Measurements from ENCODE around the gene PCDH20.

PCDH20 gene

GRCh38 chr13:61406275-61406674, 9.4 kb downstream of the PCDH20 start:
- Histone ChIP-seq H3K9me3 (ENCODE audit: control insufficient read depth, low read length) (no peaks in the 10 kb centered on the region), H3K27me3 (ENCODE audit: control insufficient read depth, insufficient read depth, low read length) (no peaks in the 10 kb centered on the region), H3K4me1 (no peaks in the 10 kb centered on the region), H3K9ac (no peak overlapping the region), H3K79me2 (no peaks in the 10 kb centered on the region), H3K4me2 (ENCODE audit: low read length) (no peak overlapping the region), H2AFZ (no peak overlapping the region), H3K4me3 (ENCODE audit: low read depth, low read length) (no peak overlapping the region), H3K27ac (no peak overlapping the region), H3K36me3 (ENCODE audit: control insufficient read depth, insufficient read depth, low read length) (no peaks in the 10 kb centered on the region)
- TF ChIP-seq CTCF (IDR thresholded peaks at IDR 0.05): no peak

- Histone ChIP-seq H3K9ac (no peak overlapping the region), H3K4me3 (ENCODE audit: low read depth, low read length) (no peak overlapping the region), H3K4me1 (no peaks in the 10 kb centered on the region), H3K27ac (no peak overlapping the region), H3K36me3 (ENCODE audit: control insufficient read depth, insufficient read depth, low read length) (no peaks in the 10 kb centered on the region), H3K9me3 (ENCODE audit: control insufficient read depth, low read length) (no peaks in the 10 kb centered on the region), H3K4me2 (ENCODE audit: low read length) (no peak overlapping the region), H2AFZ (no peak overlapping the region), H3K27me3 (ENCODE audit: control insufficient read depth, insufficient read depth, low read length) (no peaks in the 10 kb centered on the region), H3K79me2 (no peaks in the 10 kb centered on the region)
- TF ChIP-seq CTCF (IDR thresholded peaks at IDR 0.05): no peak
Measured at GRCh38 chr13:61396121-61396520, 19.5 kb downstream of the PCDH20 start.

- Histone ChIP-seq H3K9me3 (ENCODE audit: control insufficient read depth, low read length) (no peaks in the 10 kb centered on the region), H3K27me3 (ENCODE audit: control insufficient read depth, insufficient read depth, low read length) (no peaks in the 10 kb centered on the region), H3K27ac (no peak overlapping the region), H3K4me3 (ENCODE audit: low read depth, low read length) (no peak overlapping the region), H3K9ac (no peak overlapping the region), H3K4me1 (no peaks in the 10 kb centered on the region), H3K4me2 (ENCODE audit: low read length) (no peak overlapping the region), H3K79me2 (no peaks in the 10 kb centered on the region), H3K36me3 (ENCODE audit: control insufficient read depth, insufficient read depth, low read length) (no peaks in the 10 kb centered on the region), H2AFZ (no peak overlapping the region)
- TF ChIP-seq CTCF (IDR thresholded peaks at IDR 0.05): no peak
Measured at GRCh38 chr13:61391426-61391825, 24.2 kb downstream of the PCDH20 start.

GRCh38 chr13:61387694-61388093, 28.0 kb downstream of the PCDH20 start:
- Histone ChIP-seq H3K4me3 (ENCODE audit: low read depth, low read length) (no peak overlapping the region), H3K36me3 (ENCODE audit: control insufficient read depth, insufficient read depth, low read length) (no peaks in the 10 kb centered on the region), H3K9ac (no peak overlapping the region), H3K79me2 (no peaks in the 10 kb centered on the region), H3K27ac (no peak overlapping the region), H3K4me2 (ENCODE audit: low read length) (no peak overlapping the region), H2AFZ (no peak overlapping the region), H3K9me3 (ENCODE audit: control insufficient read depth, low read length) (no peaks in the 10 kb centered on the region), H3K4me1 (no peaks in the 10 kb centered on the region), H3K27me3 (ENCODE audit: control insufficient read depth, insufficient read depth, low read length) (no peaks in the 10 kb centered on the region)
- TF ChIP-seq CTCF (IDR thresholded peaks at IDR 0.05): no peak

- Histone ChIP-seq H3K4me1 (no peaks in the 10 kb centered on the region), H3K79me2 (no peaks in the 10 kb centered on the region), H3K27ac (no peak overlapping the region), H3K36me3 (ENCODE audit: control insufficient read depth, insufficient read depth, low read length) (no peaks in the 10 kb centered on the region), H3K27me3 (ENCODE audit: control insufficient read depth, insufficient read depth, low read length) (no peaks in the 10 kb centered on the region), H3K4me3 (ENCODE audit: low read depth, low read length) (no peak overlapping the region), H3K9me3 (ENCODE audit: control insufficient read depth, low read length) (no peaks in the 10 kb centered on the region), H2AFZ (no peak overlapping the region), H3K9ac (no peak overlapping the region), H3K4me2 (ENCODE audit: low read length) (no peak overlapping the region)
- no peak for TF ChIP-seq CTCF (IDR thresholded peaks at IDR 0.05)
Measured at GRCh38 chr13:61383111-61383510, 32.5 kb downstream of the PCDH20 start.

Measured in parathyroid adenoma (tissue), 2 donors.